Hematopoietic multipotent progenitor cell treated with erythropoietin and hydrocortisone succinate and interleukin-3 and kit ligand, for 8 days (in vitro differentiated cells): ENCODE results near the gene RGL2.
A peak's percentile ranks its signal among the peaks of the same experiment; 100 is the strongest.
"Not testable (repeated sequence)": the region's sequence is repeated elsewhere in the genome, so short reads cannot be mapped to it uniquely, and the experiment has no call there.

Experiments
- DNase-seq: peaks from one replicate; pipeline ENCODE4 v3.0.0-alpha.2; 2015

Gene RGL2

GRCh38 chr6:33292996-33293682 is 5.6 kb downstream of the RGL2 start:
- no peak for DNase-seq

GRCh38 chr6:33290459-33290858 is 8.3 kb downstream of the RGL2 start:
- no peak for DNase-seq

GRCh38 chr6:33289784-33290315 is 8.9 kb downstream of the RGL2 start:
- no peak for DNase-seq

GRCh38 chr6:33288921-33289783 is 9.6 kb downstream of the RGL2 start, which contains the start of the genes PFDN6 and WDR46:
TSS of gene PFDN6 (plus strand) at chr6:33289601. CDS start at chr6:33289857, 256 bp downstream.
TSS of gene WDR46 (minus strand) at chr6:33289239. CDS start at chr6:33289170, 69 bp downstream.
- peak; percentile 96 for DNase-seq

GRCh38 chr6:33288141-33288920 is 10.4 kb downstream of the RGL2 start:
- DNase-seq, result no peak

- no peak for DNase-seq
Measured at GRCh38 chr6:33286946-33287914, 11.5 kb downstream of the RGL2 start.

- DNase-seq, result not testable (repeated sequence)
Measured at GRCh38 chr6:33285214-33285613, 13.5 kb downstream of the RGL2 start.

GRCh38 chr6:33280539-33280938 is 18.2 kb downstream of the RGL2 start:
- no peak for DNase-seq

- DNase-seq, result peak; percentile 61
Measured at GRCh38 chr6:33279971-33280511, 18.7 kb downstream of the RGL2 start.

GRCh38 chr6:33279257-33279695 is 19.5 kb downstream of the RGL2 start:
- DNase-seq, result no peak

GRCh38 chr6:33278810-33279209 is 19.9 kb downstream of the RGL2 start:
- DNase-seq, result no peak

- no peak for DNase-seq
Measured at GRCh38 chr6:33278392-33278741, 20.4 kb downstream of the RGL2 start.

- DNase-seq, result peak; percentile 21
Measured at GRCh38 chr6:33277663-33278391, 20.9 kb downstream of the RGL2 start.

- peak; percentile 86 for DNase-seq
Measured at GRCh38 chr6:33276864-33277662, 21.7 kb downstream of the RGL2 start, which contains the start of gene B3GALT4. TSS of gene B3GALT4 (plus strand) at chr6:33277123. CDS start at chr6:33277420, 297 bp downstream.

GRCh38 chr6:33276581-33276863 is 22.2 kb downstream of the RGL2 start:
- no peak for DNase-seq

GRCh38 chr6:33275795-33276580 is 22.8 kb downstream of the RGL2 start:
- not testable (repeated sequence) for DNase-seq

GRCh38 chr6:33273924-33274902 is 24.5 kb downstream of the RGL2 start:
- DNase-seq, result no peak
